Adipose tissue (tissue), 3 donors: Measurements from ENCODE around the gene ITGA5. TPM values are rescaled to one million over a fixed set of nuclear protein-coding genes. Genes with fewer than 3 reads are reported as not detected.

Experiments used
- H3K27ac ChIP-seq: one replicate; pipeline ENCODE4 v1.5.1; 2013; ENCODE audit warnings: low read depth, low read length
- WGBS, 3 donors: extraction: QIAGEN DNeasy Blood & Tissue Kit; methylation state at CpG; one replicate each; pipeline ENCODE4 v1.1.7; 2013; 5-methylcytosine and 5-hydroxymethylcytosine counted together
- polyA plus RNA-seq, 3 donors: library from polyadenylated mRNA; stranded (reverse); fragments of 200-250 nt; gene quantifications; one replicate each; pipeline ENCODE4 v1.2.3, GENCODE V29; 2013
- donor health status: healthy with polysubstance abuse.
- donor health status: Bipolar disorder and iron deficiency.
- donor health status: healthy.

ITGA5 gene
- polyA plus RNA-seq, 3 donors, result 17.6 to 79.0 (median 61.3) TPM

GRCh38 chr12:54395545-54395944 lies 23.5 kb downstream of the ITGA5 start:
- no peak overlapping the region for H3K27ac ChIP-seq

- H3K27ac ChIP-seq, result no peak overlapping the region
- 70 to 88% (median 88%) methylated on average over 1 of the region's 1 CpG for WGBS, 3 donors
Observed at GRCh38 chr12:54394986-54395385, 24.1 kb downstream of the ITGA5 start.

GRCh38 chr12:54394281-54394719 lies 24.8 kb downstream of the ITGA5 start:
- 31 to 48% (median 40%) methylated on average over 4 of the region's 4 CpGs for WGBS, 3 donors
- H3K27ac ChIP-seq, result no peak overlapping the region

GRCh38 chr12:54393743-54394142 lies 25.3 kb downstream of the ITGA5 start:
- no peak overlapping the region for H3K27ac ChIP-seq
- WGBS, 3 donors, result 59 to 65% (median 62%) methylated on average over 3 of the region's 3 CpGs

- H3K27ac ChIP-seq, result no peak overlapping the region
- 51 to 65% (median 63%) methylated on average over 6 of the region's 6 CpGs for WGBS, 3 donors
Observed at GRCh38 chr12:54393207-54393609, 25.9 kb downstream of the ITGA5 start.

- no peak overlapping the region for H3K27ac ChIP-seq
- 82 to 87% (median 86%) methylated on average over 8 of the region's 8 CpGs for WGBS, 3 donors
Observed at GRCh38 chr12:54392485-54393206, 26.4 kb downstream of the ITGA5 start.

- WGBS, 3 donors, result 20 to 26% (median 21%) methylated on average over 33 to 51 of the region's 51 CpGs
- no peak overlapping the region for H3K27ac ChIP-seq
Observed at GRCh38 chr12:54390668-54391551, 28.2 kb downstream of the ITGA5 start.

- WGBS, 3 donors, result 60 to 89% (median 62%) methylated on average over 3 to 7 of the region's 7 CpGs
- no peak overlapping the region for H3K27ac ChIP-seq
Observed at GRCh38 chr12:54390176-54390667, 28.8 kb downstream of the ITGA5 start.

GRCh38 chr12:54389607-54390175 lies 29.4 kb downstream of the ITGA5 start:
- H3K27ac ChIP-seq, result no peak overlapping the region
- 89 to 90% (median 90%) methylated on average over 5 of the region's 5 CpGs for WGBS, 3 donors

GRCh38 chr12:54389134-54389508 lies 29.9 kb downstream of the ITGA5 start:
- 73 to 90% (median 74%) methylated on average over 3 of the region's 3 CpGs for WGBS, 3 donors

GRCh38 chr12:54388237-54389133 lies 30.6 kb downstream of the ITGA5 start:
- WGBS, 3 donors, result 68 to 74% (median 70%) methylated on average over 4 of the region's 4 CpGs
- no peak overlapping the region for H3K27ac ChIP-seq

More at GRCh38 chr12:54389134-54389508, 29.9 kb downstream of the ITGA5 start:
- H3K27ac ChIP-seq, result no peak overlapping the region

- H3K27ac ChIP-seq, result no peak overlapping the region
- 91 to 95% (median 94%) methylated on average over 3 of the region's 3 CpGs for WGBS, 3 donors
Observed at GRCh38 chr12:54387114-54387467, 32.0 kb downstream of the ITGA5 start.

GRCh38 chr12:54386403-54387113 lies 32.5 kb downstream of the ITGA5 start:
- H3K27ac ChIP-seq, result no peak overlapping the region

GRCh38 chr12:54385251-54385914 lies 33.7 kb downstream of the ITGA5 start:
- H3K27ac ChIP-seq, result no peak overlapping the region
- WGBS, 3 donors, result 46 to 80% (median 62%) methylated on average over 10 of the region's 10 CpGs

More at GRCh38 chr12:54386403-54387113, 32.5 kb downstream of the ITGA5 start:
- 84 to 93% (median 89%) methylated on average over 3 of the region's 3 CpGs for WGBS, 3 donors

- WGBS, 3 donors, result 64 to 100% (median 86%) methylated on average over 1 of the region's 1 CpG
- no peak within 1 kb of the TSS for H3K27ac ChIP-seq
Observed at GRCh38 chr12:54384591-54385041, 34.5 kb downstream of the ITGA5 start, which contains the start of gene ZNF385A. Gene ZNF385A, minus strand, starts transcription at chr12:54384733. Its CDS starts 219 bp downstream, at chr12:54384514.

- no peak overlapping the region for H3K27ac ChIP-seq
- WGBS, 3 donors, result 70 to 94% (median 72%) methylated on average over 3 of the region's 3 CpGs
Observed at GRCh38 chr12:54383041-54383609, 35.9 kb downstream of the ITGA5 start.
